Omental fat pad (tissue), 4 donors: ENCODE results near the gene VMP1. TPM values are rescaled to one million over a fixed set of nuclear protein-coding genes. Genes with fewer than 3 reads are reported as not detected.
"Not testable (repeated sequence)": the region's sequence is repeated elsewhere in the genome, so short reads cannot be mapped to it uniquely, and the experiment has no call there.

ENCODE experiments used
- ATAC-seq: fragments of 150-250 bp; one replicate; pipeline ENCODE4 v1.9.1; 2016; ENCODE audit warnings: mild to moderate bottlenecking, moderate library complexity; ENCODE audit not compliant: low FRiP score
- DNase-seq: peaks from one replicate; pipeline ENCODE4 v3.0.0-alpha.2; 2019; ENCODE audit warnings: low spot score
- total RNA-seq, 4 donors: library from RNA; depleted of rRNA; stranded (reverse); fragments of >200 nt; gene quantifications; one replicate each; pipeline ENCODE4 v1.1.0, GENCODE V29; 2016
- TF ChIP-seq, protein P1 (sequence below), 3 donors: fragments of 450-650 bp; IDR thresholded peaks; one replicate each; pipeline ENCODE4 v1.5.1; 2016 to 2017; ENCODE audit warnings: antibody characterized with exemption in 3 of 3, mild to moderate bottlenecking in 3 of 3, moderate library complexity in 2 of 3

Gene VMP1
- total RNA-seq, 4 donors from 2014 or later: 169 to 476 (median 278) TPM

DNA sequence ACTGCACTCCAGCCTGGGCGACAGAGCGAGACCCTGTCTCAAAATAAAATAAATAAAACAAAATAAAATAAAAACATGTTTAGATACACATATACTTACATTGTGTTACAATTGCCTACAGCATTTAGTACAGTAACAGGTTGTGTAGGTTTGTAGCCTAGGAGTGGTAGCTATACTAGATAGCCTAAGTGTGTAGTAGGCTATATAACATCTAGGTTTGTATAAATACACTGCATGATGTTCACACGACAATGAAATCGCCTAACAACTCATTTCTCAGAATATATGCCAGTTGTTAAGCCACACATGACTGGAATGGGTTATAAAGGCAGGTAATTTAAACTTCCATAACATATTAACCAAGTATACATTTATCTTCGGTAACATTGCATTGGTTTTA lies 94.7 kb downstream of the VMP1 start:
- no peak for ATAC-seq
- TF ChIP-seq, protein P1, sequence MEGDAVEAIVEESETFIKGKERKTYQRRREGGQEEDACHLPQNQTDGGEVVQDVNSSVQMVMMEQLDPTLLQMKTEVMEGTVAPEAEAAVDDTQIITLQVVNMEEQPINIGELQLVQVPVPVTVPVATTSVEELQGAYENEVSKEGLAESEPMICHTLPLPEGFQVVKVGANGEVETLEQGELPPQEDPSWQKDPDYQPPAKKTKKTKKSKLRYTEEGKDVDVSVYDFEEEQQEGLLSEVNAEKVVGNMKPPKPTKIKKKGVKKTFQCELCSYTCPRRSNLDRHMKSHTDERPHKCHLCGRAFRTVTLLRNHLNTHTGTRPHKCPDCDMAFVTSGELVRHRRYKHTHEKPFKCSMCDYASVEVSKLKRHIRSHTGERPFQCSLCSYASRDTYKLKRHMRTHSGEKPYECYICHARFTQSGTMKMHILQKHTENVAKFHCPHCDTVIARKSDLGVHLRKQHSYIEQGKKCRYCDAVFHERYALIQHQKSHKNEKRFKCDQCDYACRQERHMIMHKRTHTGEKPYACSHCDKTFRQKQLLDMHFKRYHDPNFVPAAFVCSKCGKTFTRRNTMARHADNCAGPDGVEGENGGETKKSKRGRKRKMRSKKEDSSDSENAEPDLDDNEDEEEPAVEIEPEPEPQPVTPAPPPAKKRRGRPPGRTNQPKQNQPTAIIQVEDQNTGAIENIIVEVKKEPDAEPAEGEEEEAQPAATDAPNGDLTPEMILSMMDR (IDR thresholded peaks at IDR 0.05): no peak

DNA sequence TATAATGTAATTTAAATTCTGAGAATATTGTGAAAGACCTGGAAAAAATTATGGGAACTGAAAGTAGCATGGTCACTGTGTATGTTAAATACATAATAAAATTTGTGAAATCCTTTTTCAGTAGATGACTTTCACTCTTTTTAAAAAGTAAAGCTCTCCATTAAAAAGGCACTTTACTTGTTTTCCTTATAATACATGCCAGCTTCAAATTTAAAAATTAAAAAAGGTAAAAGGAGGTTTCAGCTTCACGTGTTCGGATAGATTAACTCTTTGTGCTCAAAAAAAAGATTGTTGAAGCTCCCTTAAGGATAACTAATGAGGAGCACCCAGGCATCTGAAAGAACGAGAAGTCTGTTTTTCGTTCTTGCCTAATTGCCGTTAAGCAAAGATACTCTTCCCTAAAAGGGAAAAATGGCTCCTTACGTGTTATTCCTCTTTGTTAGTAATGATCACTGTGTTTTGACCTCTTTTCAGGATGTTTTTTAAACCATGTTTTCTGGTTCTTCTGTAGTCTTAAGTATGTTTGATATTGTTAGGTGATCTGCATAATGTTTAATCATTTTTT lies 97.5 kb downstream of the VMP1 start:
- ATAC-seq: no peak
- TF ChIP-seq, protein P1 (IDR thresholded peaks at IDR 0.05): no peak

More for the DNA sequence above, 94.7 kb downstream of the VMP1 start:
- no peak for DNase-seq

DNA sequence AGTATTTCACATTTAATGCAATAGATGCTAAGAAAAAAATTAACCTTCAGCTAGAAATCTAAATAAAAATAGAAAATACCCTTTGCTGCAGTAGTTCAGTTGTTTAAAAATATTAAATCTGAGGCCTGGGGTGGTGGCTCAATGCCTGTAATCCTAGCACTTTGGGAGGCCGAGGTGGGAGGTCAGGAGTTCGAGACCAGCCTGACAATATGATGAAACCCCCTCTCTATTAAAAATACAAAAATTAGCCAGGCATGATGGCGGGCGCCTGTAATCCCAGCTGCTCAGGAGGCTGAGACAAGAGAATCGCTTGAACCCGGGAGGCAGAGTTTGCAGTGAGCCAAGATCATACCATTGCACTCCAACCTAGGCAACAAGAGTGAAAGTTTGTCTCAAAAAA lies 98.9 kb downstream of the VMP1 start:
- DNase-seq, ATAC-seq: not testable (repeated sequence)

More for the DNA sequence above, 97.5 kb downstream of the VMP1 start:
- DNase-seq: no peak

DNA sequence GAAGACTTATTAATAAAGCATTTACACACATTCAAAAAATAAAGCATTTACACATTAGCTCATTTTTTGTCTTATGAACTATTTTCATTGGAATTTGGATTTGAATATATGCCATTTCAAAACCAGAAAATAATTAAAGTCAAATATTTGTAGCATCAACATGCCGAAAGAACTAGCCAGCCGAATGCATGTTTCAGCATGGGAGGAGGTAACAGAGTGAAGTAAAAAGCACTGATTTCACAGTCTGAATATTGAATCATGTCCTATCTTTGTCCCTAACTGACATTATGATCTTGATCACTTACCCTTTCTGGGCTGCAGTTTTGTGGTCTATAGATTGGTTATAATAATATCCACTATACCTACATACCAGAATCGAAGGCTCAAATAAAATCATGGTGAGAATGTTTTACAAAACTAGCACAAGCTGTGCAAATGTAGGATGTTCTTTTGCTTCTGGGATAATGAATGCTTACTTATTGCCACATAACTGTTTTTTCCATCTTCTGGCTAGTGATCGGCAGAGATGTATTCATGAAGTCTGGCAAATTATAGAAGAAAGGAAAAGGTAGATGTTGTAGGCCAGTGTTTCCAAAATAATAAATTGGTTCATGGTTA lies 100.5 kb downstream of the VMP1 start:
- DNase-seq (no peak), ATAC-seq (no peak)
- TF ChIP-seq, protein P1 (IDR thresholded peaks at IDR 0.05): no peak

DNA sequence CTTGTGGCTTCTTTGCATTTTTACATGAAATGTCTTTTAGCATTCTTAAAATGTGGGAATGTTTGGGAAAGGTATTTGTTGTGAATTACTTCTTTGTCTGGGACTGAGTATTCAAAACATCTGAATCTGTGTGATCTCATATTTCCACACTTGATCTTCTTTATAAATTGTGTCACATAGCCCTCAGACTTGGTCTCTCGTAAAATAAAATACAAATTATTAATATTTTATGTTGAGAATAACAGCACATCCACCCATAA lies 103.4 kb downstream of the VMP1 start:
- TF ChIP-seq, protein P1 (IDR thresholded peaks at IDR 0.05): no peak

DNA sequence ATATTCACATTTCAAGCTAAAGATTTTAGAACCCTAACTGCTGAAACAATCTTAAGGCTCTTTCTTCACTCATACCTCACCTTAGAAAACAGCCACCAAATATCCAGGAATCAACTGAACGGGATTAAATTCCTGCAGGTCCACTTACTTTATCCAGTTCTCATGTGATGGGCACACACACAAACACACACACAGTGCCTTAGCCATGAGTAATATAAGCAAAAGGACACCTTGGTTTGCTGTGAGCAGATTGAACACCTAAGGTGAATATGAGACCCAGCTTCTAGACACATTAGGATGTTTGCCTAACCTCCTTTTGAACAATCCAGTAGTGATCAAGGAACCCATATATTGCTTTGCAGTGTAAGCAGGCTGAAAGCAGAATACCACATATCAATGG lies 103.8 kb downstream of the VMP1 start:
- TF ChIP-seq, protein P1 (IDR thresholded peaks at IDR 0.05): no peak
- no peak for ATAC-seq
- no peak for DNase-seq

More for the DNA sequence above, 103.4 kb downstream of the VMP1 start:
- no peak for DNase-seq
- no peak for ATAC-seq

DNA sequence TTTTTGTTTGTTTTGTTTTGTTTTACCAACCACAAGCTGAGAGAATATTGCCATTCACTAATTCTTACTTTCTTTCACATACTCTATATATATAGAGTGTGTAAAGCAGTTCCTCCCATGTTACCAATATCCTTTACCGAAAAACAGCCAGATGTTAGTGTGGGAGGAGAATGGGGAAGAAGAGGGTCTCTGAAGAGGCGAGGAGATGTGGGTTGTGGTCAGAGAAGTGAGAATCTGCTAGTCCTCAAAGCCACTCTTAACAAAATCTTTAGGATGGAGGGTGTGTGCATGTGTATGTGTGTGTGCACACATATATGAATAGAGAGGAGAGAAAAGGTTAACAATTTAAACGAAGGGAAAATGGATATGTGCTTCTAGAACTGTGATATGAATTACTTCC lies 104.7 kb downstream of the VMP1 start:
- TF ChIP-seq, protein P1 (IDR thresholded peaks at IDR 0.05): no peak
- DNase-seq (no peak), ATAC-seq (no peak)
